IMR-90 (cell line): ENCODE data around the gene SEC24D. TPM values are rescaled to one million over a fixed set of nuclear protein-coding genes. Genes with fewer than 3 reads are reported as not detected.

ENCODE experiments used
- ATAC-seq: fragments of 200-7000 bp; cut with Tn5 transposase; 2 replicates; pipeline ENCODE4 v1.9.1; 2020; ENCODE audit warnings: low read depth, mild to moderate bottlenecking, moderate library complexity
- BruUV-seq: library from RNA; stranded (reverse); fragments of 400-500 nt; replicated peaks from 2 replicates; lab custom pipeline; 2021; lab: Mats Ljungman, UMichigan
- CTCF ChIA-PET: fragments of 300-600 bp; formaldehyde crosslinking; extraction: SDS; loops from one replicate; lab custom pipeline; 2021; ENCODE audit warnings: antibody characterized with exemption; lab: Yijun Ruan, JAX
- POLR2A ChIA-PET: fragments of 300-600 bp; sonication (Branson Sonifier 250); formaldehyde crosslinking; loops from one replicate; lab custom pipeline; 2022; ENCODE audit warnings: antibody characterized with exemption; ENCODE audit not compliant: unreplicated experiment; lab: Charles Lee
- DNase-seq: peaks from one replicate; pipeline ENCODE4 v3.0.0; 2013
- H2AFZ ChIP-seq: replicated peaks from 2 replicates; pipeline ENCODE3; 2013; ENCODE audit warnings: low read length, mild to moderate bottlenecking; ENCODE audit not compliant: poor library complexity
- H2AK5ac ChIP-seq: 2 replicates; pipeline ENCODE4 v1.6.1; 2013; ENCODE audit warnings: low read depth, low read length, inconsistent platforms
- H2AK9ac ChIP-seq: replicated peaks from 2 replicates; pipeline ENCODE3; 2013; ENCODE audit warnings: mild to moderate bottlenecking, low read depth, low read length, moderate library complexity; ENCODE audit not compliant: poor library complexity
- H2BK120ac ChIP-seq: 2 replicates; pipeline ENCODE4 v1.6.1; 2013; ENCODE audit warnings: low read depth, low read length, inconsistent platforms
- H2BK15ac ChIP-seq: 3 replicates; pipeline ENCODE4 v1.6.1; 2013; ENCODE audit warnings: low read depth, low read length, inconsistent platforms
- H2BK20ac ChIP-seq: 2 replicates; pipeline ENCODE4 v1.6.1; 2013; ENCODE audit warnings: low read depth, mild to moderate bottlenecking, inconsistent platforms, low read length, moderate library complexity
- H2BK5ac ChIP-seq: 2 replicates; pipeline ENCODE4 v1.6.1; 2013; ENCODE audit warnings: mild to moderate bottlenecking, low read depth, low read length, inconsistent platforms; ENCODE audit not compliant: poor library complexity, severe bottlenecking
- H3K14ac ChIP-seq: replicated peaks from 2 replicates; pipeline ENCODE4 v1.6.1; 2013; ENCODE audit warnings: low read depth, low read length, inconsistent platforms
- H3K18ac ChIP-seq: 2 replicates; pipeline ENCODE4 v1.6.1; 2013; ENCODE audit warnings: low read depth, low read length, control low read depth
- H3K23ac ChIP-seq: 2 replicates; pipeline ENCODE4 v1.6.1; 2013; ENCODE audit warnings: low read depth, low read length, inconsistent platforms
- H3K27ac ChIP-seq: 2 replicates; pipeline ENCODE4 v1.5.1; 2013; ENCODE audit warnings: mild to moderate bottlenecking, control low read depth, low read length; ENCODE audit not compliant: insufficient read depth
- H3K27me3 ChIP-seq: 2 replicates; pipeline ENCODE4 v1.6.1; 2013; ENCODE audit warnings: low read length; ENCODE audit not compliant: control insufficient read depth, insufficient read depth
- H3K36me3 ChIP-seq: 2 replicates; pipeline ENCODE4 v1.6.1; 2013; ENCODE audit warnings: low read length, mixed read lengths; ENCODE audit not compliant: control insufficient read depth, insufficient read depth
- H3K4ac ChIP-seq: 2 replicates; pipeline ENCODE4 v1.6.1; 2013; ENCODE audit warnings: low read depth, low read length, inconsistent platforms
- H3K4me1 ChIP-seq: 2 replicates; pipeline ENCODE4 v1.6.1; 2013; ENCODE audit warnings: low read length, mixed read lengths; ENCODE audit not compliant: control insufficient read depth, insufficient read depth
- H3K4me2 ChIP-seq: 2 replicates; pipeline ENCODE4 v1.6.1; 2013; ENCODE audit warnings: low read depth, mild to moderate bottlenecking, control low read depth, low read length, moderate library complexity
- H3K4me3 ChIP-seq: 2 replicates; pipeline ENCODE4 v1.5.1; 2013; ENCODE audit warnings: low read depth, mild to moderate bottlenecking, control low read depth, low read length, moderate library complexity; ENCODE audit not compliant: insufficient read depth
- H3K56ac ChIP-seq: 2 replicates; pipeline ENCODE4 v1.6.1; 2013; ENCODE audit warnings: low read length, inconsistent platforms; ENCODE audit not compliant: insufficient read depth; ENCODE audit errors: extremely low read depth
- H3K79me1 ChIP-seq, 2 experiments: 2 replicates each; pipeline ENCODE4 v1.6.1; 2013; ENCODE audit warnings: low read length in 2 of 2, inconsistent platforms in 1 of 2, low read depth in 1 of 2
- H3K9ac ChIP-seq: 2 replicates; pipeline ENCODE4 v1.6.1; 2013; ENCODE audit warnings: low read depth, low read length, control low read depth
- H3K9me1 ChIP-seq: 2 replicates; pipeline ENCODE4 v1.6.1; 2013; ENCODE audit warnings: low read length, inconsistent platforms; ENCODE audit not compliant: insufficient read depth
- H3K9me3 ChIP-seq: 2 replicates; pipeline ENCODE4 v1.6.1; 2013; ENCODE audit warnings: low read length; ENCODE audit not compliant: control insufficient read depth, insufficient read depth
- H4K20me1 ChIP-seq: 2 replicates; pipeline ENCODE4 v1.6.1; 2013; ENCODE audit warnings: low read length, inconsistent platforms; ENCODE audit not compliant: insufficient read depth
- H4K5ac ChIP-seq: 2 replicates; pipeline ENCODE4 v1.6.1; 2013; ENCODE audit warnings: mild to moderate bottlenecking, low read depth, low read length, control low read depth
- H4K8ac ChIP-seq, 2 experiments: 2 replicates each; pipeline ENCODE4 v1.6.1; 2013; ENCODE audit warnings: low read depth in 2 of 2, low read length in 2 of 2, control low read depth in 1 of 2, inconsistent platforms in 1 of 2
- H4K91ac ChIP-seq: 2 replicates; pipeline ENCODE4 v1.6.1; 2013; ENCODE audit warnings: low read depth, low read length, inconsistent platforms; ENCODE audit not compliant: insufficient read depth
- RAD21 ChIP-seq: IDR thresholded peaks from 2 replicates; pipeline ENCODE4 v1.6.1; 2012; ENCODE audit warnings: low read length, improper control_type of control experiment
- WGBS, 2 experiments: methylation state at CpG; one replicate each; pipeline versions ENCODE4 v1.1.5 to v1.1.7; 2013; ENCODE audit warnings: missing lambda C conversion rate in 2 of 2; ENCODE audit not compliant: insufficient read length in 1 of 2; ENCODE audit errors: extremely low coverage in 2 of 2; 5-methylcytosine and 5-hydroxymethylcytosine counted together
- dilution Hi-C: fragments of 300-500 bp; cut with HindIII; formaldehyde crosslinking; loops from one replicate; pipeline ENCODE4 v1.14.3; 2018; ENCODE audit warnings: low sequenced_read_pairs; ENCODE audit not compliant: unreplicated experiment
- in situ Hi-C: fragments of 300-500 bp; cut with MboI; formaldehyde crosslinking; loops from 3 replicates; pipeline ENCODE4 v1.14.3; 2019; ENCODE audit warnings: low sequenced_read_pairs, inconsistent platforms, mixed read lengths
- intact Hi-C: fragments of 100-400 bp; cut with micrococcal nuclease; formaldehyde crosslinking; loops from 2 replicates; pipeline ENCODE4 v1.10.0; 2022
- polyA plus RNA-seq, 3 experiments: library from polyadenylated mRNA; depleted of rRNA; stranded (reverse); fragments of >200 nt; gene quantifications; 2 replicates each; pipeline ENCODE4 v1.2.3, GENCODE V29; 2012; ENCODE audit warnings: low replicate concordance in 1 of 3
- total RNA-seq: library from RNA; depleted of rRNA; stranded (reverse); fragments of >200 nt; gene quantifications from 2 replicates; pipeline ENCODE4 v1.2.3, GENCODE V29; 2012

The SEC24D gene
- total and polyA plus RNA-seq, 2 of the 4 experiments (the other 2 are of a cell fraction) = 93.2 to 111 TPM

- Histone ChIP-seq H2BK20ac (no peak overlapping the region), H2BK5ac (no peak overlapping the region), H4K8ac (no peak overlapping the region), H3K4me1 (peaks cover 8% of the 10 kb centered on the region), H3K79me1 (peaks cover 6 to 32% of the 10 kb centered on the region in 2 experiments; a peak in 2 of 4 replicates), H3K27me3 (no peaks in the 10 kb centered on the region), H3K9me1 (peaks cover 16% of the 10 kb centered on the region), H3K9me3 (no peaks in the 10 kb centered on the region), H3K18ac (no peak overlapping the region), H3K4ac (no peak overlapping the region), H3K56ac (no peak overlapping the region), H3K4me2 (peak overlapping the region; percentile 36), H2AK9ac (no peak overlapping the region), H4K91ac (no peak overlapping the region), H2AFZ (no peak overlapping the region), H3K4me3 (no peak overlapping the region), H3K14ac (no peak overlapping the region), H3K9ac (no peak overlapping the region), H2BK15ac (no peak overlapping the region), H3K36me3 (peaks cover 37% of the 10 kb centered on the region), H2AK5ac (no peak overlapping the region), H4K5ac (no peak overlapping the region), H3K27ac (no peak overlapping the region), H2BK120ac (no peak overlapping the region), H3K23ac (0 out of 2 replicates have a peak overlapping the region, but pooled peaks have one; percentile 67), H4K20me1 (peaks cover 88% of the 10 kb centered on the region)
- WGBS, 2 experiments = no CpG with 5 or more reads among the region's 5 CpGs
- intact Hi-C loops = no loop called here
- dilution Hi-C loops = no loop called here
- ChIA-PET POLR2A (no interaction called here), CTCF (no interaction called here)
- in situ Hi-C loops = no loop called here
- ATAC-seq (peak; percentile 12; the same call in 1 of the 2 replicates), DNase-seq (no peak)
- TF ChIP-seq RAD21 = no peak
- BruUV-seq = no TSS peak
These were observed 14.2 kb downstream of the SEC24D start for GRCh38 chr4:118821590-118822293.
